ENCODE results near the gene C5orf24.
"Not testable (repeated sequence)": the region's sequence is repeated elsewhere in the genome, so short reads cannot be mapped to it uniquely, and the experiment has no call there.

Gene C5orf24

DNA sequence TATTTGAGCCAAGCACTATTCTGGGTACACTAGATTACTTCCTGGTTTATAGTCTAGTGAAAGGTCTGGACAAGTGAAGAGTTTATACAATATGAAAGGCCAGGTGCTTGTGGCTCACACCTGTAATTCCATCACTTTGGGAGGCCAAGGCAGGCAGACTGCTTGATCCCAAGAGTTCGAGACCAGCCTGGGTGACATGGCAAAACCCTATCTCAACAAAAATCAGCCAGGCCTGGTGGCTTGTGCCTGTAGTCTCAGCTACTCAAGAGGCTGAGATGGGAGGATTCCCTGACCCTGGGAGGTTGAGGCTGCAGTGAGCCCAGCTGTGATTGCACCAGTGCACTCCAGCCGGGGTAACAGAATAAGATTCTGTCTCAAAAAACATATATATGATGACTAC, 18.9 kb downstream of the C5orf24 start:
- DNase-seq: no peak

GRCh38 chr5:134873494-134873893, 27.7 kb downstream of the C5orf24 start:
- no peak for DNase-seq

DNA sequence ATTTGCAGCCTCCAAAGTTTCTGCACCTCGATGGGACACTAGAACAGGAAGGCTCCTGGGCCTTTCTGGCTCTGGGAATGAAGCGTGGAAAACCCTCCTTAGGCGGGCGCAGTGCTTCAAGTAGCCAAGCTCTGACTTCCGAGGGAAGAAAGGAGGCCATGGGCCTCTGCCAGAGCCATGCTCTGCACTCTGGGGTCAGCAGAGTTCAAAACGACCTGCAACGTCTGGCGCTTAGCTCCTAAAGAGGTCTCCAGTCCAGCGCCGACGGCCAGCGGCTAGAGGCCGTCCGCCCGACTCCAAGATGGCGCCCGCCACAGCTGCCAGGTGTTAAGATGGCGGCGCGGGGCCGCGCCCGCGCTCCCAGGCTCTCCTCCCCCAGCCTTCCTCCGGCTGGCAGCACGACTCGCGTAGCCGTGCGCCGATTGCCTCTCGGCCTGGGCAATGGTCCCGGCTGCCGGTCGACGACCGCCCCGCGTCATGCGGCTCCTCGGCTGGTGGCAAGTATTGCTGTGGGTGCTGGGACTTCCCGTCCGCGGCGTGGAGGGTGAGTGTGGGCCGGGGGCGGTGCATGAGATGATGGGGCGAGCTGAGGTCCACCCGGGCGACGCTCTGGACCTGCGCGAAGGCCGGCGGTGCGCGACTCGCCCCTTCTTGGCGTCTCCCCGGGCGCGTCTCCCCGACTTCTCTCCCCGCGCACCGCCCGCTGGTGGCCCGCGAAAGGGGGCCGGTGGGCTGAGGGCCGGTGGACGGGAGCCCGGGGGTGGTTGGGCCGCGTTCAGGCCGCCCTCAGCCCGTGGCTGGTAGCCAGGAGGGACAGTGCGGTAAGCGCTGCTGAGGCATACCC, 28.4 kb downstream of the C5orf24 start, which contains the start of gene TXNDC15:
Gene TXNDC15 (plus strand): TSS at position 385 of the 844 bp plus-strand sequence. CDS start 57 bp downstream, at position 442.
- DNase-seq: peak; percentile 72 to 74

GRCh38 chr5:134874831-134875655, 29.3 kb downstream of the C5orf24 start:
- DNase-seq: peak; percentile 20 to 25

DNA sequence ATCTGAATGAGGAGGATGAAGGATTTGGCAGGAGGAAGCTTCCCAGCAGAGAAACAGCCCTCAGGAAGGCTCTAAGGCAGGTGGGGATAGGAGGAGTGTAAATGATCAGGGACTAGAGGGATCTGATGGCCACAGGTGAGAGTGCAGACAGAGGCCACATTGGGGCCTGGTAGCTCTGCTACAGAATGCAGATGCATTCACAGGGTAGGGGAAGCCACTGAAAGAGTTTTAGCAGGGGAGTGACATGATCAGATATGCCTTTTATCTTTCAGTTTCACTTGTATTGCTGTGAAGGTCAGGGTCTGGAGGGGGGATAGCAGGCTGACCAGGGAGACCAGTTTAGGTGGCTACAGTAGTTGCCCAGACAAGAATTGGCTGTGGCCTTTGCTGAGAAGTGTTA, 31.4 kb downstream of the C5orf24 start:
- DNase-seq: no peak

GRCh38 chr5:134878403-134878802, 32.6 kb downstream of the C5orf24 start:
- no peak for DNase-seq

DNA sequence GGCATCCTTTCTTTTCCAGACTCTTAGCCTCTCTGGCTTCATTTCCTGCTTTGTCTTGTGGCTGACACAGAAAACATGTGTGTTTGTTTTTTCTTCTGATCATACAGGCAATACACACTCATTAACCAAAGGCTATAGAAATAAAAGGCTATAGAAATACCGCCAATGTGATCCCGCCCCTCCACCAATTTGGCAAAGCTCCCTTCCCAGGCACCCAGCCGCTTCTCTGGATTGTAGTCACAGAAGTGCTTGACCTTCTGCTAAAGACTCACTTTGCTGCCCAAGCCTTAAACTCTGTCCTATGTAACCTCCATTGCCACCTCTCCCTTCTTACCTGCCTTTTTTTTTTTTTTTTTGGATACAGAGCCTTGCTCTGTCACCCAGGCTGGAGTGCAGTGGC, 33.7 kb downstream of the C5orf24 start:
- no peak for DNase-seq

GRCh38 chr5:134880937-134881336, 35.2 kb downstream of the C5orf24 start:
- DNase-seq: not testable (repeated sequence)

DNA sequence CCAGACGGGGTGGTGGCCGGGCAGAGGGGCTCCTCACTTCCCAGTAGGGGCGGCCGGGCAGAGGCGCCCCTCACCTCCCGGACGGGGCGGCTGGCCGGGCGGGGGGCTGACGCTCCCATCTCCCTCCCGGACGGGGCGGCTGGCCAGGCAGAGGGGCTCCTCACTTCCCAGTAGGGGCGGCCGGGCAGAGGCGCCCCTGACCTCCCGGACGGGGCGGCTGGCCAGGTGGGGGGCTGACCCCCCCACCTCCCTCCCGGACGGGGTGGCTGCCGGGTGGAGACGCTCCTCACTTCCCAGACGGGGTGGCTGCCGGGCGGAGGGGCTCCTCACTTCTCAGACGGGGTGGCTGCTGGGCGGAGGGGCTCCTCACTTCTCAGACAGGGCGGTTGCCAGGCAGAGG, 35.9 kb downstream of the C5orf24 start:
- DNase-seq: not testable (repeated sequence)

- DNase-seq: no peak
Observed at GRCh38 chr5:134887593-134888159, 41.9 kb downstream of the C5orf24 start.

GRCh38 chr5:134889335-134889734, 43.6 kb downstream of the C5orf24 start:
- DNase-seq: no peak

- no peak for DNase-seq
Observed at GRCh38 chr5:134891473-134891872, 45.7 kb downstream of the C5orf24 start.

DNA sequence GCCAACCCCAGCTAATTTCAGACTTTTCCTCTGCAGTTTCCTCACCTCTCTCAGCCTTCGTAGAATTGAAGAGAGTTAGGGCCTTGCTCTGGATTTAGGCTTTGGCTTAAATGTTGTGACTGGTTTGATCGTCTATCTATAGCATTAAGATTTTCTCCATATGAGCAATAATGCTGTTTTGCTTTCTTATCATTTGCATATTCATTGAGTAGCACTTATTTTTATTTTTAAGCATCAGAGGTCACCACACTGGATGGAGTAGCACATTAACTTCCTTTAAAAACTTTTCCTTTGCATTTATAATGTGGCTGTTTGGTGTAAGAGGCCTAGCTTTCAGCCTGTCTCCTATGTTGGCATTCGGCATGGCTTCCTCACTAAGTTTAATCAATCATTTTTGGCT, 46.5 kb downstream of the C5orf24 start:
- no peak for DNase-seq

GRCh38 chr5:134892926-134893325, 47.2 kb downstream of the C5orf24 start:
- DNase-seq: no peak

GRCh38 chr5:134893748-134894505, 48.2 kb downstream of the C5orf24 start:
- no peak for DNase-seq

DNA sequence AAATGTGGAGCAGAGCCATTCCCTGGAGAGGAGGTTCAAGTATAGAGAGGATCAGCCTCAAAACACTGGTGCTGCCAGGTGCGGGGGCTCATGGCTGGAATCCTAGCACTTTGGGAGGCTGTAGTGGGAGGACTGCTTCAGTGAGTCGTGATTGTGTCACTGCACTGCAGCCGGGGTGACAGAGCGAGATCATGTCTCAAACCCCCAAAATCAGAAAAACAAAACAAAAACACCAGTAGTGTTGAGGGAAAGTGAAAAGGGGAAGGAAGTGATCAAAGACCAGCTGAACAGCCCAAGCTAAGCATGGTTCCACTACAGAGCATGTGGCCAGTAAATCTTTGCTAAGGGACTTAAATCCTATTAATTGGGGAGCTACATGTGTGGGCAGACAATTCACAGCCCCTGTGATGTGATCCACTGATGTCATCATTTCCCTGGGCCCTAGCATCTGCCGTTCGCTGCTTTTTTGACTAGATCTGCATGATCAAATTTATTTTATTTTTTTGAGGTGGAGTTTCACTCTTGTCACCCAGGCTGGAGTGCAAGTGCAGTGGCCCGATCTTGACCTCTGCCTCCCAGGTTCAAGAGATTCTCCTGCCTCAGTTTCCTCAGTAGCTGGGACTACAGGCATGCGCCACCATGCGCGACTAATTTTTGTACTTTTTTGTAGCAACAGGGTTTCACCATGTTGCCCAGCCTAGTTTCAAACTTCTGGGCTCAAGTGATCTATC, 56.5 kb downstream of the C5orf24 start:
- no peak for DNase-seq

DNA sequence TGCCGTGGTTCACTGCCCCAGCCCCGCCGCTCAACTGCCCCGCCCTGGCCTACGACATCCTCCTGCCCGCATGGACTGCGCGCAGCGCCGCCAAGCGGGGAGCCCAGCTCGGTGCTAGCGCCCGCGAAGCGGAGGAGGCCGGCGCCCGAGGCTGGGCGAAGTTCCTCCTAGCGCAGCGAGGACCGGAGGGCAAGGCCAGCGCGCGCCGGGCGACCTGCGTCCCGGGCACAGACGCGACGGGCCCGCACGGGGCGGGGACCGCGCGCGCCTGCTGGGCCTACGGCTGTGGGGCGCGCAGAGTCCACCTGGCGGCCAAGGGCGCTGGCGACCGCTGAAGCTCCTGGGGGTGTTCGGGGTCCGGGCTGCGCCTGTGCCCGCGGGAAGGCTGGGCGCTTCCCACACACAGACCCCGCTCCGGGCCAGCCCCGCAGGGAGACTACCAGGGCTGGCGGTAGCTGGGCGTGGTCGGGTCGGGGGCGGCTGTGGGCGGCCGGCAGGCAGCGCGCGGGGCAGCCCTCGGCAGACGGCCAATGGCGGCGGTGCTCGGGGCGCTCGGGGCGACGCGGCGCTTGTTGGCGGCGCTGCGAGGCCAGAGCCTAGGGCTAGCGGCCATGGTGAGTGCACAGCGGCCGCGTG, 59.0 kb downstream of the C5orf24 start, which contains the start of gene PCBD2:
Gene PCBD2 (plus strand): TSS at position 522 of the 636 bp plus-strand sequence. CDS start 9 bp downstream, at position 531.
- peak; percentile 89 for DNase-seq

GRCh38 chr5:134905246-134905996, 59.7 kb downstream of the C5orf24 start:
- DNase-seq: peak; percentile 53 to 63

DNA sequence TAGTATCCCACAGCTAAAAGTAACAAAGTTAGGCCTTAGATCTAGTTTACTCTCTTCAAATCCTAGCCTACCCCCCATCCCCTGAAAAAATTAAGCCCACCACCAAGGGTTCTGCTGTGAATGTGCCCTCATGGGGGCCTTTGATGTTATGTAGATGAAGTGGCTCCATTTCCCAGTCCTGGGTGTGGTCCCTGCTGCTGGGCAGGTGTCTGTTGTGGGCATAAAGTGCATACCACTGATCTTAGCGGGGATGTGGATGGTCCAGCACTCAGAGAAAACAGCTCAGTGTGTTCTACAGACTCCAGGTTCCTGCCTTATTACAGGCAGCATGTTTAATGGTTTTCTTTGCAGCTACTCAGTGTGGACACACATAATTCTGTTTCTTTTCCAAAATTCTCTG, 61.0 kb downstream of the C5orf24 start:
- DNase-seq: no peak

All from activated CD4-positive, alpha-beta T cell treated with anti-CD3 and anti-CD28 coated beads for 4 hours (primary cell).